B cell (primary cell): Measurements from ENCODE around the gene ULK1. TPM values are rescaled to one million over a fixed set of nuclear protein-coding genes. Genes with fewer than 3 reads are reported as not detected.

Source experiments
- ATAC-seq: fragments of 200-7000 bp; cut with Tn5 transposase; one replicate; pipeline ENCODE4 v1.10.0; 2021; ENCODE audit warnings: low read depth, mild to moderate bottlenecking, moderate number of reproducible peaks, moderate library complexity
- CTCF ChIA-PET: fragments of 350-600 bp; sonication (Branson Sonifier 250); formaldehyde crosslinking; loops from one replicate; lab custom pipeline; 2021; ENCODE audit warnings: antibody characterized with exemption, inconsistent platforms; lab: Charles Lee
- POLR2A ChIA-PET: fragments of 350-600 bp; sonication (Branson Sonifier 250); formaldehyde crosslinking; loops from one replicate; lab custom pipeline; 2021; ENCODE audit warnings: antibody characterized with exemption; lab: Charles Lee
- DNase-seq: peaks from one replicate; pipeline ENCODE4 v3.0.0; 2013
- H2AFZ ChIP-seq: 2 replicates; pipeline ENCODE4 v1.6.1; 2012; ENCODE audit warnings: mild to moderate bottlenecking, low read depth, low read length; ENCODE audit not compliant: insufficient read depth, poor library complexity, severe bottlenecking
- H3K27ac ChIP-seq, 2 donors: 1 replicate in 1 of 2; 2 replicates in 1 of 2; pipeline ENCODE4 v1.5.1; 2012 to 2013; ENCODE audit warnings: low read length in 2 of 2, mild to moderate bottlenecking in 2 of 2, moderate library complexity in 1 of 2
- H3K27me3 ChIP-seq, 4 experiments: fragments of 200-600 bp in 1 of 4; sonication (generic) in 1 of 4; replicated peaks in 1 of 4; 1 replicate in 2 of 4; 2 replicates in 2 of 4; pipeline versions ENCODE4 v1.6.1 to v1.7.0; 2013 to 2016; ENCODE audit warnings: low read length in 3 of 4, mild to moderate bottlenecking in 2 of 4, mixed read lengths in 1 of 4, moderate library complexity in 1 of 4; ENCODE audit not compliant: insufficient read depth in 4 of 4, control insufficient read depth in 3 of 4; ENCODE audit errors: control extremely low read depth in 1 of 4
- H3K36me3 ChIP-seq, 2 experiments: replicated peaks in 1 of 2; 1 replicate in 1 of 2; 2 replicates in 1 of 2; pipeline versions ENCODE4 v1.6.1 to v1.7.1; 2013; ENCODE audit warnings: low read length in 1 of 2; ENCODE audit not compliant: insufficient read depth in 2 of 2, control insufficient read depth in 1 of 2; ENCODE audit errors: control extremely low read depth in 1 of 2, extremely low read depth in 1 of 2
- H3K4me1 ChIP-seq, 2 donors: fragments of 200-600 bp in 1 of 2; sonication (generic) in 1 of 2; 1 replicate in 1 of 2; 2 replicates in 1 of 2; pipeline versions ENCODE4 v1.5.1 to v1.6.1; 2013 to 2017; ENCODE audit warnings: low read length in 2 of 2; ENCODE audit not compliant: control insufficient read depth in 2 of 2, insufficient read depth in 2 of 2
- H3K4me2 ChIP-seq: replicated peaks from 2 replicates; pipeline ENCODE3; 2012; ENCODE audit warnings: mild to moderate bottlenecking, low read depth, low read length; ENCODE audit not compliant: poor library complexity, severe bottlenecking
- H3K4me3 ChIP-seq, 5 experiments: fragments of 200-600 bp in 1 of 5; sonication (generic) in 1 of 5; 1 replicate in 3 of 5; 2 replicates in 2 of 5; pipeline versions ENCODE4 v1.5.1 to v1.7.0; 2011 to 2016; ENCODE audit warnings: low read length in 4 of 5, mild to moderate bottlenecking in 4 of 5, low read depth in 2 of 5, control low read depth in 1 of 5, moderate library complexity in 1 of 5; ENCODE audit not compliant: insufficient read depth in 1 of 5; ENCODE audit errors: control extremely low read depth in 1 of 5, extremely low read depth in 1 of 5
- H3K79me2 ChIP-seq: fragments of 200-600 bp; sonication (generic); one replicate; pipeline ENCODE4 v1.6.0; 2016; ENCODE audit warnings: low read length; ENCODE audit not compliant: control insufficient read depth, insufficient read depth
- H3K9ac ChIP-seq: fragments of 200-600 bp; sonication (generic); 2 replicates; pipeline ENCODE4 v1.6.1; 2017; ENCODE audit warnings: mild to moderate bottlenecking, low read length, moderate library complexity
- H3K9me3 ChIP-seq, 3 donors: one replicate each; pipeline versions ENCODE4 v1.6.1 to v1.7.1; 2013; ENCODE audit warnings: low read length in 2 of 3; ENCODE audit not compliant: control insufficient read depth in 2 of 3, insufficient read depth in 1 of 3; ENCODE audit errors: control extremely low read depth in 1 of 3
- H4K20me1 ChIP-seq: 2 replicates; pipeline ENCODE4 v1.6.0; 2012; ENCODE audit warnings: mild to moderate bottlenecking, low read length; ENCODE audit not compliant: insufficient read depth, control insufficient read depth, poor library complexity, severe bottlenecking
- H3K27ac Mint-ChIP-seq: one replicate; pipeline ENCODE4 v1.8.0; 2021; ENCODE audit warnings: mixed read lengths
- H3K27me3 Mint-ChIP-seq: one replicate; pipeline ENCODE4 v1.8.0; 2021; ENCODE audit warnings: mixed read lengths
- H3K4me1 Mint-ChIP-seq: one replicate; pipeline ENCODE4 v1.8.0; 2021; ENCODE audit warnings: mixed read lengths
- H3K4me3 Mint-ChIP-seq: one replicate; pipeline ENCODE4 v1.8.0; 2021; ENCODE audit warnings: mixed read lengths
- H3K9me3 Mint-ChIP-seq: one replicate; pipeline ENCODE4 v1.8.0; 2022; ENCODE audit warnings: mixed read lengths; ENCODE audit not compliant: insufficient read depth
- EZH2 ChIP-seq: IDR thresholded peaks from 2 replicates; pipeline ENCODE4 v1.6.1; 2012; ENCODE audit warnings: borderline replicate concordance, low read depth, mild to moderate bottlenecking, moderate library complexity, low read length; ENCODE audit not compliant: insufficient read depth, poor library complexity, severe bottlenecking
- WGBS: methylation state at CpG from one replicate; pipeline ENCODE4 v1.1.5; 2013; ENCODE audit warnings: missing lambda C conversion rate; ENCODE audit not compliant: insufficient coverage; 5-methylcytosine and 5-hydroxymethylcytosine counted together
- intact Hi-C: fragments of 100-400 bp; cut with micrococcal nuclease; formaldehyde crosslinking; loops from one replicate; pipeline ENCODE4 v1.10.0; 2022
- polyA plus RNA-seq: library from polyadenylated mRNA; depleted of rRNA; stranded (reverse); fragments of >200 nt; gene quantifications from 2 replicates; pipeline ENCODE4 v1.2.3, GENCODE V29; 2012
- total RNA-seq, 2 donors: library from RNA; stranded (reverse); fragments of 120-200 nt in 1 of 2; gene quantifications; 1 replicate in 1 of 2; 2 replicates in 1 of 2; pipeline versions ENCODE4 v1.2.3 to v1.2.4, GENCODE V29; 2013 to 2022
- TF ChIP-seq, protein P1 (sequence below): fragments of 200-600 bp; IDR thresholded peaks from one replicate; pipeline ENCODE4 v1.8.0; 2022; ENCODE audit warnings: antibody characterized with exemption, mild to moderate bottlenecking

The ULK1 gene
- total and polyA plus RNA-seq, 2 donors (not counting 1 experiment from before 2014, with no cell fraction given), result 38.9 to 59.5 TPM

DNA sequence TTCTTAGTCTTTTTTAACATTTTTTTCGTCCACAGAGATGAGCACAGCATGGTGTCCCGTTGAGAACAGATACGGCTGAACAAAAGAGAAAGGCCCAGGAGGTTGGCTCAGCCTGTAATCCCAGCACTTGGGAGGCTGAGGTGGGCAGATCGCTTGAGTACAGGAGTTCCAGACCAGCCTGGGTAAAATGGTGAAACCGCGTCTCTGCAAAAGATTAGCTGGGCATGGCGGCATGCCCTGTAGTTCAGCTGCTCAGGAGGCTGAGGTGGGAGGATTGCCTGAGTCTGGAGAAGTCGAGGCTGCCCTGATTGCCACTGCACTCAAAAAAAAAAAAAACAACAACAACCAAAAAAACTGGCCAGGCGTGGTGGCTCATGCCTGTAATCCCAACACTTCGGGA, 49.5 kb downstream of the ULK1 start:
- peaks cover 2% of the 10 kb centered on the region for H3K79me2 ChIP-seq
- ATAC-seq, result no peak
- DNase-seq, result no peak
- peaks cover 0 to 43% of the 10 kb centered on the region in 2 experiments for H3K36me3 ChIP-seq
- peaks cover 3% of the 10 kb centered on the region for H3K4me1 Mint-ChIP-seq
- H3K4me3 ChIP-seq, result no peak overlapping the region
- ChIA-PET CTCF (no interaction called here), POLR2A (no interaction called here)
- H3K27me3 Mint-ChIP-seq, result no peaks in the 10 kb centered on the region
- H2AFZ ChIP-seq, result no peak overlapping the region
- TF ChIP-seq, protein P1, sequence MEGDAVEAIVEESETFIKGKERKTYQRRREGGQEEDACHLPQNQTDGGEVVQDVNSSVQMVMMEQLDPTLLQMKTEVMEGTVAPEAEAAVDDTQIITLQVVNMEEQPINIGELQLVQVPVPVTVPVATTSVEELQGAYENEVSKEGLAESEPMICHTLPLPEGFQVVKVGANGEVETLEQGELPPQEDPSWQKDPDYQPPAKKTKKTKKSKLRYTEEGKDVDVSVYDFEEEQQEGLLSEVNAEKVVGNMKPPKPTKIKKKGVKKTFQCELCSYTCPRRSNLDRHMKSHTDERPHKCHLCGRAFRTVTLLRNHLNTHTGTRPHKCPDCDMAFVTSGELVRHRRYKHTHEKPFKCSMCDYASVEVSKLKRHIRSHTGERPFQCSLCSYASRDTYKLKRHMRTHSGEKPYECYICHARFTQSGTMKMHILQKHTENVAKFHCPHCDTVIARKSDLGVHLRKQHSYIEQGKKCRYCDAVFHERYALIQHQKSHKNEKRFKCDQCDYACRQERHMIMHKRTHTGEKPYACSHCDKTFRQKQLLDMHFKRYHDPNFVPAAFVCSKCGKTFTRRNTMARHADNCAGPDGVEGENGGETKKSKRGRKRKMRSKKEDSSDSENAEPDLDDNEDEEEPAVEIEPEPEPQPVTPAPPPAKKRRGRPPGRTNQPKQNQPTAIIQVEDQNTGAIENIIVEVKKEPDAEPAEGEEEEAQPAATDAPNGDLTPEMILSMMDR, result no peak
- TF ChIP-seq EZH2, result no peak
- H3K9me3 ChIP-seq, result peaks cover 0 to 11% (median 0%) of the 10 kb centered on the region in 3 donors
- 99% methylated on average over 6 of the region's 10 CpGs for WGBS
- no peak overlapping the region for H3K27ac ChIP-seq
- H3K4me1 ChIP-seq, result peaks cover 0 to 1% of the 10 kb centered on the region in 2 donors
- peaks cover 4% of the 10 kb centered on the region for H4K20me1 ChIP-seq
- H3K9me3 Mint-ChIP-seq, result no peaks in the 10 kb centered on the region
- H3K27ac Mint-ChIP-seq, result no peak overlapping the region
- intact Hi-C loops, result no loop called here
- H3K27me3 ChIP-seq, result no peaks in the 10 kb centered on the region
- no peak overlapping the region for H3K4me3 Mint-ChIP-seq
- no peak overlapping the region for H3K4me2 ChIP-seq
- no peak overlapping the region for H3K9ac ChIP-seq

DNA sequence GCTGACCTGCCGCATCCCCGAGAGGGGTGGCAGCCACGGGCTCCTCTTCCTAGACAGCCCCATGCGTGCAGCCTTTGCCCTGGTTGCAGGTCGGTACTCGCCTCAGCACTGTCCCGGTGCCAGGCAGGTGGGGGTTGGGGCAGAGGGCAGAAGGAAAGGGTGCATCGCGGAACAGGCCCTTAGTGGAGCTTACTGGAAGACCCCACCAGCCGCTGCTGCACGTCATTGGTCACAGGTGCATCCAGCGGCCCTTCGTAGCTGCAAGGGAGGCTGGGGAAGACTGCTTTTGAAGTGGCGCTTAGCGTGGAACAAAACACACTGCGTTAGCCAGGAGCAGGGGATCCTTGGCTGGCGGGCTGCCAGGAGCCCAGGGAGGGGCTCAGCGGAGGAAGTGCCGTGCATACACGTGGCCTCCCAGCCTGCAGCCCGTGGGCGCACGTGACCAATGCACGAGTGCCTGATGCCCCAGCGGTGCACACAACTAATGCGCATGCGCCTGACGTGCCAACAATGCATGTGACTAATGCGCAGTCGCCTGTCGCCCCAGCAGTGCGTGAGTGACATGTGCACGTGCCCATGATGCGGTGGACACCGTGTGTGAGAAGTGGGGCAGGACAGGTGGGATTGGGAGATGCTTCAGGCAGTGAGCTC, 50.3 kb downstream of the ULK1 start:
- Mint-ChIP-seq H3K4me3 (no peak overlapping the region), H3K9me3 (no peaks in the 10 kb centered on the region), H3K27me3 (no peaks in the 10 kb centered on the region), H3K4me1 (peaks cover 8% of the 10 kb centered on the region), H3K27ac (no peak overlapping the region)
- H2AFZ ChIP-seq, result no peak overlapping the region
- no peak overlapping the region for H3K27ac ChIP-seq
- ATAC-seq, result no peak
- POLR2A ChIA-PET, result no interaction called here
- DNase-seq, result no peak
- no peak overlapping the region for H3K9ac ChIP-seq
- H4K20me1 ChIP-seq, result peaks cover 4% of the 10 kb centered on the region
- CTCF ChIA-PET, result no interaction called here
- no peaks in the 10 kb centered on the region for H3K27me3 ChIP-seq
- intact Hi-C loops, result loop anchor here (5.0 kb wide), 1 partner anchor 172 kb away; no protein-coding TSS in a partner anchor
- peaks cover 0 to 7% of the 10 kb centered on the region in 2 donors for H3K4me1 ChIP-seq
- no peak overlapping the region for H3K4me2 ChIP-seq
- TF ChIP-seq, protein P1, result no peak
- no peak for TF ChIP-seq EZH2
- H3K79me2 ChIP-seq, result peaks cover 2% of the 10 kb centered on the region
- 97% methylated on average over 35 of the region's 35 CpGs for WGBS
- H3K9me3 ChIP-seq, result peaks cover 0 to 11% (median 0%) of the 10 kb centered on the region in 3 donors
- peaks cover 0 to 38% of the 10 kb centered on the region in 2 experiments for H3K36me3 ChIP-seq
- no peak overlapping the region for H3K4me3 ChIP-seq
